Measurements from ENCODE around the gene BICC1.

DNA sequence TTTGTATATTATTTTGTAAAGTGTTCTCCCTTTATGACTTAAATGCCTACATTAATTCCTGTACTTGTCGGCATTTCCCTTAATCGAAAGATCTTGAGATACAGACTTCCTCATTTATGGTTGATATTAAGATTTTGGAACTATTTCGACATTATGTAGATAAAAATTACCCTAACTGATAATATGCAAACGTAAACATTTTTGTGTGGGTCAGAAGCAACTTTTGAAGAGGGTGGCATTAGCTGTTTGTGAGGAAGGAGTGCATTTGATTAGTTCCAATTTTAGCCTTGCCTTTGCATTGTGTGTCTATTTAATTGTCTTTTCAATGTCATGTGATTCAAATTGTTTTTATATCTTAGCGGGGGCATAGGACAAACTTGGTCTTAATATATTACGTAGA, 114.7 kb downstream of the BICC1 start:
- TF ChIP-seq, protein P1, sequence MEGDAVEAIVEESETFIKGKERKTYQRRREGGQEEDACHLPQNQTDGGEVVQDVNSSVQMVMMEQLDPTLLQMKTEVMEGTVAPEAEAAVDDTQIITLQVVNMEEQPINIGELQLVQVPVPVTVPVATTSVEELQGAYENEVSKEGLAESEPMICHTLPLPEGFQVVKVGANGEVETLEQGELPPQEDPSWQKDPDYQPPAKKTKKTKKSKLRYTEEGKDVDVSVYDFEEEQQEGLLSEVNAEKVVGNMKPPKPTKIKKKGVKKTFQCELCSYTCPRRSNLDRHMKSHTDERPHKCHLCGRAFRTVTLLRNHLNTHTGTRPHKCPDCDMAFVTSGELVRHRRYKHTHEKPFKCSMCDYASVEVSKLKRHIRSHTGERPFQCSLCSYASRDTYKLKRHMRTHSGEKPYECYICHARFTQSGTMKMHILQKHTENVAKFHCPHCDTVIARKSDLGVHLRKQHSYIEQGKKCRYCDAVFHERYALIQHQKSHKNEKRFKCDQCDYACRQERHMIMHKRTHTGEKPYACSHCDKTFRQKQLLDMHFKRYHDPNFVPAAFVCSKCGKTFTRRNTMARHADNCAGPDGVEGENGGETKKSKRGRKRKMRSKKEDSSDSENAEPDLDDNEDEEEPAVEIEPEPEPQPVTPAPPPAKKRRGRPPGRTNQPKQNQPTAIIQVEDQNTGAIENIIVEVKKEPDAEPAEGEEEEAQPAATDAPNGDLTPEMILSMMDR (conservative IDR thresholded peaks at IDR 0.05; ENCODE audit: low read depth, low read length) = no peak
- no peak for TF ChIP-seq EZH2phosphoT487 (IDR thresholded peaks at IDR 0.05; ENCODE audit: borderline replicate concordance, low read length)

Measured in PC-3 (cell line).